ENCODE data around the gene IRX6.

GRCh38 chr16:55357241-55357640, 33.2 kb downstream of the IRX6 start:
- TF ChIP-seq, protein P1, sequence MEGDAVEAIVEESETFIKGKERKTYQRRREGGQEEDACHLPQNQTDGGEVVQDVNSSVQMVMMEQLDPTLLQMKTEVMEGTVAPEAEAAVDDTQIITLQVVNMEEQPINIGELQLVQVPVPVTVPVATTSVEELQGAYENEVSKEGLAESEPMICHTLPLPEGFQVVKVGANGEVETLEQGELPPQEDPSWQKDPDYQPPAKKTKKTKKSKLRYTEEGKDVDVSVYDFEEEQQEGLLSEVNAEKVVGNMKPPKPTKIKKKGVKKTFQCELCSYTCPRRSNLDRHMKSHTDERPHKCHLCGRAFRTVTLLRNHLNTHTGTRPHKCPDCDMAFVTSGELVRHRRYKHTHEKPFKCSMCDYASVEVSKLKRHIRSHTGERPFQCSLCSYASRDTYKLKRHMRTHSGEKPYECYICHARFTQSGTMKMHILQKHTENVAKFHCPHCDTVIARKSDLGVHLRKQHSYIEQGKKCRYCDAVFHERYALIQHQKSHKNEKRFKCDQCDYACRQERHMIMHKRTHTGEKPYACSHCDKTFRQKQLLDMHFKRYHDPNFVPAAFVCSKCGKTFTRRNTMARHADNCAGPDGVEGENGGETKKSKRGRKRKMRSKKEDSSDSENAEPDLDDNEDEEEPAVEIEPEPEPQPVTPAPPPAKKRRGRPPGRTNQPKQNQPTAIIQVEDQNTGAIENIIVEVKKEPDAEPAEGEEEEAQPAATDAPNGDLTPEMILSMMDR (IDR thresholded peaks at IDR 0.05) = no peak
- TF ChIP-seq POLR2AphosphoS5 (IDR thresholded peaks at IDR 0.05) = no peak
- TF ChIP-seq POLR2A (IDR thresholded peaks at IDR 0.05) = no peak
